NCI-H2171 (cell line): Measurements from ENCODE around the gene RASL12.

Source experiments
- DNase-seq: peaks from one replicate; lab custom pipeline; 2025; lab: John Stamatoyannopoulos, UW

RASL12 gene

GRCh38 chr15:65092911-65093792 is 25.4 kb upstream of the RASL12 start:
- no peak for DNase-seq

GRCh38 chr15:65091946-65092770 is 24.4 kb upstream of the RASL12 start:
- no peak for DNase-seq

- no peak for DNase-seq
These were observed 21.5 kb upstream of the RASL12 start for GRCh38 chr15:65089206-65089824.

GRCh38 chr15:65088643-65089021 is 20.8 kb upstream of the RASL12 start:
- no peak for DNase-seq

- DNase-seq = no peak
These were observed 20.3 kb upstream of the RASL12 start for GRCh38 chr15:65087873-65088642.

GRCh38 chr15:65087411-65087810 is 19.6 kb upstream of the RASL12 start:
- DNase-seq = no peak

- no peak for DNase-seq
These were observed 18.9 kb upstream of the RASL12 start for GRCh38 chr15:65086680-65087111.

- no peak for DNase-seq
These were observed 18.3 kb upstream of the RASL12 start for GRCh38 chr15:65085990-65086679.

GRCh38 chr15:65085207-65085753 is 17.5 kb upstream of the RASL12 start:
- no peak for DNase-seq

GRCh38 chr15:65084500-65085206 is 16.9 kb upstream of the RASL12 start:
- DNase-seq = no peak

GRCh38 chr15:65083262-65083701 is 15.5 kb upstream of the RASL12 start:
- no peak for DNase-seq

- no peak for DNase-seq
These were observed 14.6 kb upstream of the RASL12 start for GRCh38 chr15:65082303-65082953.

GRCh38 chr15:65081758-65082157 is 14.0 kb upstream of the RASL12 start:
- DNase-seq = no peak

GRCh38 chr15:65081270-65081669 is 13.5 kb upstream of the RASL12 start:
- DNase-seq = no peak

GRCh38 chr15:65079580-65079979 is 11.8 kb upstream of the RASL12 start:
- DNase-seq = no peak

GRCh38 chr15:65077981-65078352 is 10.2 kb upstream of the RASL12 start:
- DNase-seq = no peak

- no peak for DNase-seq
These were observed 9.6 kb upstream of the RASL12 start for GRCh38 chr15:65077291-65077980.

- DNase-seq = no peak
These were observed 8.9 kb upstream of the RASL12 start, which contains the start of gene KBTBD13 for GRCh38 chr15:65076486-65077290. TSS of gene KBTBD13 (plus strand) at chr15:65076746. CDS start at chr15:65076816, 70 bp downstream.
